ENCODE data around the gene MS4A18. TPM values are rescaled to one million over a fixed set of nuclear protein-coding genes. Genes with fewer than 3 reads are reported as not detected.
"Not testable (repeated sequence)": the region's sequence is repeated elsewhere in the genome, so short reads cannot be mapped to it uniquely, and the experiment has no call there.

The MS4A18 gene
- total RNA-seq, 1 donor from 2014 or later, result not detected

- no peak overlapping the region for H3K27ac Mint-ChIP-seq
- no peaks in the 10 kb centered on the region for H3K27me3 Mint-ChIP-seq (ENCODE audit: insufficient read depth)
- no peak overlapping the region for H3K4me3 Mint-ChIP-seq
- no peak for DNase-seq (ENCODE audit: low spot score)
- H3K9me3 Mint-ChIP-seq, result no peaks in the 10 kb centered on the region
- H3K4me1 Mint-ChIP-seq (ENCODE audit: low read depth), result no peaks in the 10 kb centered on the region
- H3K36me3 Mint-ChIP-seq (ENCODE audit: low read depth), result no peaks in the 10 kb centered on the region
- intact Hi-C loops (cut with micrococcal nuclease), result no loop called here
Observed at GRCh38 chr11:60711276-60711675, 13.2 kb upstream of the MS4A18 start.

- H3K27ac Mint-ChIP-seq; DNase-seq (ENCODE audit: low spot score); H3K4me1 Mint-ChIP-seq (ENCODE audit: low read depth); H3K36me3 Mint-ChIP-seq (ENCODE audit: low read depth); H3K4me3 Mint-ChIP-seq; H3K27me3 Mint-ChIP-seq (ENCODE audit: insufficient read depth); intact Hi-C loops (cut with micrococcal nuclease); H3K9me3 Mint-ChIP-seq: not testable (repeated sequence)
Observed at GRCh38 chr11:60713423-60713822, 11.1 kb upstream of the MS4A18 start.

GRCh38 chr11:60717956-60718355 is 6.6 kb upstream of the MS4A18 start:
- H3K4me1 Mint-ChIP-seq (ENCODE audit: low read depth), result no peaks in the 10 kb centered on the region
- H3K4me3 Mint-ChIP-seq, result no peak overlapping the region
- H3K9me3 Mint-ChIP-seq, result no peaks in the 10 kb centered on the region
- H3K27ac Mint-ChIP-seq, result no peak overlapping the region
- H3K36me3 Mint-ChIP-seq (ENCODE audit: low read depth), result no peaks in the 10 kb centered on the region
- no peak for DNase-seq (ENCODE audit: low spot score)
- no peaks in the 10 kb centered on the region for H3K27me3 Mint-ChIP-seq (ENCODE audit: insufficient read depth)
- intact Hi-C loops (cut with micrococcal nuclease), result no loop called here

GRCh38 chr11:60718524-60719316 is 5.8 kb upstream of the MS4A18 start:
- Mint-ChIP-seq H3K36me3 (ENCODE audit: low read depth) (no peaks in the 10 kb centered on the region), H3K4me1 (ENCODE audit: low read depth) (no peaks in the 10 kb centered on the region), H3K9me3 (no peaks in the 10 kb centered on the region), H3K27ac (no peak overlapping the region), H3K4me3 (no peak overlapping the region), H3K27me3 (ENCODE audit: insufficient read depth) (no peaks in the 10 kb centered on the region)
- DNase-seq (ENCODE audit: low spot score), result no peak
- intact Hi-C loops (cut with micrococcal nuclease), result no loop called here

GRCh38 chr11:60719391-60719790 is 5.1 kb upstream of the MS4A18 start:
- no peak for DNase-seq (ENCODE audit: low spot score)
- Mint-ChIP-seq H3K4me1 (ENCODE audit: low read depth) (no peaks in the 10 kb centered on the region), H3K27ac (no peak overlapping the region), H3K9me3 (no peaks in the 10 kb centered on the region), H3K4me3 (no peak overlapping the region), H3K27me3 (ENCODE audit: insufficient read depth) (no peaks in the 10 kb centered on the region), H3K36me3 (ENCODE audit: low read depth) (no peaks in the 10 kb centered on the region)
- intact Hi-C loops (cut with micrococcal nuclease), result no loop called here

- no peaks in the 10 kb centered on the region for H3K27me3 Mint-ChIP-seq (ENCODE audit: insufficient read depth)
- no peaks in the 10 kb centered on the region for H3K4me1 Mint-ChIP-seq (ENCODE audit: low read depth)
- no peak overlapping the region for H3K27ac Mint-ChIP-seq
- no peaks in the 10 kb centered on the region for H3K36me3 Mint-ChIP-seq (ENCODE audit: low read depth)
- no peak overlapping the region for H3K4me3 Mint-ChIP-seq
- no peaks in the 10 kb centered on the region for H3K9me3 Mint-ChIP-seq
- no peak for DNase-seq (ENCODE audit: low spot score)
- intact Hi-C loops (cut with micrococcal nuclease), result no loop called here
Observed at GRCh38 chr11:60720460-60720859, 4.1 kb upstream of the MS4A18 start.

- Mint-ChIP-seq H3K4me1 (ENCODE audit: low read depth) (no peaks in the 10 kb centered on the region), H3K27me3 (ENCODE audit: insufficient read depth) (peaks cover 4% of the 10 kb centered on the region), H3K27ac (no peak overlapping the region), H3K9me3 (no peaks in the 10 kb centered on the region), H3K4me3 (no peak overlapping the region), H3K36me3 (ENCODE audit: low read depth) (no peaks in the 10 kb centered on the region)
- DNase-seq (ENCODE audit: low spot score), result no peak
- intact Hi-C loops (cut with micrococcal nuclease), result no loop called here
Observed at GRCh38 chr11:60725592-60725991, 1.1 kb downstream of the MS4A18 start.

GRCh38 chr11:60731586-60731985 is 7.1 kb downstream of the MS4A18 start:
- H3K9me3 Mint-ChIP-seq, result no peaks in the 10 kb centered on the region
- H3K4me3 Mint-ChIP-seq, result no peak overlapping the region
- no peak overlapping the region for H3K27ac Mint-ChIP-seq
- DNase-seq (ENCODE audit: low spot score), result no peak
- peaks cover 4% of the 10 kb centered on the region for H3K27me3 Mint-ChIP-seq (ENCODE audit: insufficient read depth)
- no peaks in the 10 kb centered on the region for H3K36me3 Mint-ChIP-seq (ENCODE audit: low read depth)
- no peaks in the 10 kb centered on the region for H3K4me1 Mint-ChIP-seq (ENCODE audit: low read depth)
- intact Hi-C loops (cut with micrococcal nuclease), result no loop called here

GRCh38 chr11:60734279-60734678 is 9.8 kb downstream of the MS4A18 start:
- peaks cover 2% of the 10 kb centered on the region for H3K27me3 Mint-ChIP-seq (ENCODE audit: insufficient read depth)
- H3K9me3 Mint-ChIP-seq, result no peaks in the 10 kb centered on the region
- H3K27ac Mint-ChIP-seq, result no peak overlapping the region
- H3K36me3 Mint-ChIP-seq (ENCODE audit: low read depth), result no peaks in the 10 kb centered on the region
- H3K4me3 Mint-ChIP-seq, result no peak overlapping the region
- intact Hi-C loops (cut with micrococcal nuclease), result no loop called here
- no peaks in the 10 kb centered on the region for H3K4me1 Mint-ChIP-seq (ENCODE audit: low read depth)
- no peak for DNase-seq (ENCODE audit: low spot score)

- no peak for DNase-seq (ENCODE audit: low spot score)
- Mint-ChIP-seq H3K36me3 (ENCODE audit: low read depth) (no peaks in the 10 kb centered on the region), H3K4me3 (no peak overlapping the region), H3K27ac (no peak overlapping the region), H3K9me3 (no peaks in the 10 kb centered on the region), H3K27me3 (ENCODE audit: insufficient read depth) (peaks cover 2% of the 10 kb centered on the region), H3K4me1 (ENCODE audit: low read depth) (no peaks in the 10 kb centered on the region)
- intact Hi-C loops (cut with micrococcal nuclease), result no loop called here
Observed at GRCh38 chr11:60739114-60739513, 14.6 kb downstream of the MS4A18 start.

- Mint-ChIP-seq H3K27me3 (ENCODE audit: insufficient read depth) (peaks cover 6% of the 10 kb centered on the region), H3K4me3 (no peak overlapping the region), H3K9me3 (no peaks in the 10 kb centered on the region), H3K36me3 (ENCODE audit: low read depth) (no peaks in the 10 kb centered on the region), H3K27ac (no peak overlapping the region), H3K4me1 (ENCODE audit: low read depth) (no peaks in the 10 kb centered on the region)
- no peak for DNase-seq (ENCODE audit: low spot score)
- intact Hi-C loops (cut with micrococcal nuclease), result no loop called here
Observed at GRCh38 chr11:60740573-60740972, 16.1 kb downstream of the MS4A18 start.

- no peaks in the 10 kb centered on the region for H3K9me3 Mint-ChIP-seq
- no peaks in the 10 kb centered on the region for H3K36me3 Mint-ChIP-seq (ENCODE audit: low read depth)
- H3K27ac Mint-ChIP-seq, result no peak overlapping the region
- DNase-seq (ENCODE audit: low spot score), result no peak
- no peak overlapping the region for H3K4me3 Mint-ChIP-seq
- intact Hi-C loops (cut with micrococcal nuclease), result no loop called here
- H3K4me1 Mint-ChIP-seq (ENCODE audit: low read depth), result no peaks in the 10 kb centered on the region
- peaks cover 8% of the 10 kb centered on the region for H3K27me3 Mint-ChIP-seq (ENCODE audit: insufficient read depth)
Observed at GRCh38 chr11:60741421-60741820, 16.9 kb downstream of the MS4A18 start.

- Mint-ChIP-seq H3K4me1 (ENCODE audit: low read depth) (no peaks in the 10 kb centered on the region), H3K36me3 (ENCODE audit: low read depth) (no peaks in the 10 kb centered on the region), H3K9me3 (peaks cover 5% of the 10 kb centered on the region), H3K27me3 (ENCODE audit: insufficient read depth) (peaks cover 8% of the 10 kb centered on the region), H3K4me3 (no peak overlapping the region), H3K27ac (no peak overlapping the region)
- no peak for DNase-seq (ENCODE audit: low spot score)
- intact Hi-C loops (cut with micrococcal nuclease), result no loop called here
Observed at GRCh38 chr11:60743058-60743457, 18.5 kb downstream of the MS4A18 start.

GRCh38 chr11:60744114-60744513 is 19.6 kb downstream of the MS4A18 start:
- Mint-ChIP-seq H3K4me1 (ENCODE audit: low read depth) (no peaks in the 10 kb centered on the region), H3K27me3 (ENCODE audit: insufficient read depth) (peaks cover 8% of the 10 kb centered on the region), H3K9me3 (peaks cover 5% of the 10 kb centered on the region), H3K4me3 (no peak overlapping the region), H3K36me3 (ENCODE audit: low read depth) (no peaks in the 10 kb centered on the region), H3K27ac (no peak overlapping the region)
- intact Hi-C loops (cut with micrococcal nuclease), result no loop called here
- DNase-seq (ENCODE audit: low spot score), result no peak
